Measurements from ENCODE around the gene PIAS4.
"Not testable (repeated sequence)": the region's sequence is repeated elsewhere in the genome, so short reads cannot be mapped to it uniquely, and the experiment has no call there.

PIAS4 gene

GRCh38 chr19:3998667-3999412 lies 8.7 kb upstream of the PIAS4 start:
- not testable (repeated sequence) for DNase-seq (ENCODE audit: low read depth in 2 of 2, low spot score in 1 of 2)

GRCh38 chr19:4000798-4001197 lies 6.7 kb upstream of the PIAS4 start:
- not testable (repeated sequence) for DNase-seq (ENCODE audit: low read depth in 2 of 2, low spot score in 1 of 2)

- DNase-seq (ENCODE audit: low read depth in 2 of 2, low spot score in 1 of 2): not testable (repeated sequence)
Measured at GRCh38 chr19:4005436-4005835, 2.1 kb upstream of the PIAS4 start.

- no peak for DNase-seq (ENCODE audit: low read depth in 2 of 2, low spot score in 1 of 2)
Measured at GRCh38 chr19:4007836-4008539, 452 bp downstream of the PIAS4 start.

- DNase-seq (ENCODE audit: low read depth in 2 of 2, low spot score in 1 of 2): no peak
Measured at GRCh38 chr19:4009990-4010807, 2.7 kb downstream of the PIAS4 start.

GRCh38 chr19:4010808-4011110 lies 3.2 kb downstream of the PIAS4 start:
- no peak for DNase-seq (ENCODE audit: low read depth in 2 of 2, low spot score in 1 of 2)

- DNase-seq (ENCODE audit: low read depth in 2 of 2, low spot score in 1 of 2): not testable (repeated sequence)
Measured at GRCh38 chr19:4011430-4011829, 3.9 kb downstream of the PIAS4 start.

GRCh38 chr19:4012092-4012974 lies 4.8 kb downstream of the PIAS4 start:
- no peak for DNase-seq (ENCODE audit: low read depth in 2 of 2, low spot score in 1 of 2)

- DNase-seq (ENCODE audit: low read depth in 2 of 2, low spot score in 1 of 2): no peak
Measured at GRCh38 chr19:4012975-4013634, 5.6 kb downstream of the PIAS4 start.

- no peak for DNase-seq (ENCODE audit: low read depth in 2 of 2, low spot score in 1 of 2)
Measured at GRCh38 chr19:4013886-4014540, 6.5 kb downstream of the PIAS4 start.

GRCh38 chr19:4014541-4015491 lies 7.3 kb downstream of the PIAS4 start:
- no peak for DNase-seq (ENCODE audit: low read depth in 2 of 2, low spot score in 1 of 2)

GRCh38 chr19:4015705-4016402 lies 8.3 kb downstream of the PIAS4 start:
- no peak for DNase-seq (ENCODE audit: low read depth in 2 of 2, low spot score in 1 of 2)

- DNase-seq (ENCODE audit: low read depth in 2 of 2, low spot score in 1 of 2): no peak
Measured at GRCh38 chr19:4016486-4016885, 8.9 kb downstream of the PIAS4 start.

- no peak for DNase-seq (ENCODE audit: low read depth in 2 of 2, low spot score in 1 of 2)
Measured at GRCh38 chr19:4016903-4017638, 9.5 kb downstream of the PIAS4 start.

GRCh38 chr19:4018140-4018613 lies 10.6 kb downstream of the PIAS4 start:
- DNase-seq (ENCODE audit: low read depth in 2 of 2, low spot score in 1 of 2): no peak

GRCh38 chr19:4018775-4019504 lies 11.4 kb downstream of the PIAS4 start:
- no peak for DNase-seq (ENCODE audit: low read depth in 2 of 2, low spot score in 1 of 2)

GRCh38 chr19:4019578-4019977 lies 12.0 kb downstream of the PIAS4 start:
- DNase-seq (ENCODE audit: low read depth in 2 of 2, low spot score in 1 of 2): no peak

Measured in stimulated activated CD8-positive, alpha-beta memory T cell treated with anti-CD3 and anti-CD28 coated beads, Interleukin-4, amount 100 ng/mL, for 1 hour (primary cell).